SJSA1 (cell line): ENCODE results near the gene ZC3H12D. TPM values are rescaled to one million over a fixed set of nuclear protein-coding genes. Genes with fewer than 3 reads are reported as not detected.
"Not testable (repeated sequence)": the region's sequence is repeated elsewhere in the genome, so short reads cannot be mapped to it uniquely, and the experiment has no call there.

Source experiments
- DNase-seq, 2 experiments: peaks; one replicate each; pipeline ENCODE4 v3.0.0-alpha.2; 2015 to 2020; ENCODE audit warnings: low spot score in 2 of 2, low read depth in 1 of 2
- H3K27ac ChIP-seq: fragments of 250-450 bp; sonication (Bioruptor Pico); 2 replicates; pipeline ENCODE4 v1.5.1; 2020; ENCODE audit warnings: mild to moderate bottlenecking, moderate library complexity
- H3K27me3 ChIP-seq: fragments of 250-450 bp; sonication (Bioruptor Pico); replicated peaks from 2 replicates; pipeline ENCODE4 v1.5.1; 2020; ENCODE audit warnings: mild to moderate bottlenecking, moderate library complexity
- H3K36me3 ChIP-seq: fragments of 250-450 bp; sonication (Bioruptor Pico); 2 replicates; pipeline ENCODE4 v1.5.1; 2020; ENCODE audit warnings: mild to moderate bottlenecking
- H3K4me1 ChIP-seq: fragments of 250-450 bp; sonication (Bioruptor Pico); replicated peaks from 2 replicates; pipeline ENCODE4 v1.6.1; 2021; ENCODE audit warnings: mild to moderate bottlenecking
- H3K4me3 ChIP-seq: fragments of 250-450 bp; sonication (Bioruptor Pico); 2 replicates; pipeline ENCODE4 v1.5.1; 2020; ENCODE audit warnings: mild to moderate bottlenecking
- H3K9me3 ChIP-seq: fragments of 250-450 bp; sonication (Bioruptor Pico); replicated peaks from 2 replicates; pipeline ENCODE4 v1.5.1; 2020; ENCODE audit warnings: mild to moderate bottlenecking
- total RNA-seq: library from RNA; depleted of rRNA; stranded (reverse); fragments of >200 nt; shearing (Covaris generic); gene quantifications from 2 replicates; pipeline ENCODE4 v1.2.3, GENCODE V29; 2014

Gene ZC3H12D
- total RNA-seq, 1 experiment from 2014 or later, result not detected

GRCh38 chr6:149477544-149477943 is 7.3 kb downstream of the ZC3H12D start:
- H3K27me3 ChIP-seq, result no peaks in the 10 kb centered on the region
- H3K4me3 ChIP-seq, result no peak overlapping the region
- no peak for DNase-seq
- H3K27ac ChIP-seq, result no peak overlapping the region
- no peaks in the 10 kb centered on the region for H3K4me1 ChIP-seq
- H3K9me3 ChIP-seq, result no peaks in the 10 kb centered on the region
- no peaks in the 10 kb centered on the region for H3K36me3 ChIP-seq

- H3K27ac ChIP-seq, result no peak overlapping the region
- H3K36me3 ChIP-seq, result no peaks in the 10 kb centered on the region
- no peaks in the 10 kb centered on the region for H3K4me1 ChIP-seq
- DNase-seq, result no peak
- H3K4me3 ChIP-seq, result no peak overlapping the region
- H3K27me3 ChIP-seq, result no peaks in the 10 kb centered on the region
- no peaks in the 10 kb centered on the region for H3K9me3 ChIP-seq
Measured at GRCh38 chr6:149476789-149477455, 7.9 kb downstream of the ZC3H12D start.

- no peaks in the 10 kb centered on the region for H3K4me1 ChIP-seq
- no peak overlapping the region for H3K4me3 ChIP-seq
- H3K27ac ChIP-seq, result no peak overlapping the region
- no peaks in the 10 kb centered on the region for H3K9me3 ChIP-seq
- DNase-seq, result no peak
- no peaks in the 10 kb centered on the region for H3K36me3 ChIP-seq
- H3K27me3 ChIP-seq, result no peaks in the 10 kb centered on the region
Measured at GRCh38 chr6:149474108-149474935, 10.5 kb downstream of the ZC3H12D start.

GRCh38 chr6:149473080-149474052 is 11.4 kb downstream of the ZC3H12D start:
- Histone ChIP-seq H3K27ac (no peak overlapping the region), H3K36me3 (no peaks in the 10 kb centered on the region), H3K9me3 (no peaks in the 10 kb centered on the region), H3K4me3 (no peak overlapping the region), H3K27me3 (no peaks in the 10 kb centered on the region), H3K4me1 (no peaks in the 10 kb centered on the region)
- DNase-seq, result no peak

GRCh38 chr6:149472241-149472640 is 12.6 kb downstream of the ZC3H12D start:
- H3K4me3 ChIP-seq, result no peak overlapping the region
- no peak for DNase-seq
- no peak overlapping the region for H3K27ac ChIP-seq
- no peaks in the 10 kb centered on the region for H3K9me3 ChIP-seq
- H3K4me1 ChIP-seq, result no peaks in the 10 kb centered on the region
- H3K36me3 ChIP-seq, result no peaks in the 10 kb centered on the region
- no peaks in the 10 kb centered on the region for H3K27me3 ChIP-seq

GRCh38 chr6:149471801-149472200 is 13.0 kb downstream of the ZC3H12D start:
- Histone ChIP-seq H3K27me3 (no peaks in the 10 kb centered on the region), H3K36me3 (no peaks in the 10 kb centered on the region), H3K9me3 (no peaks in the 10 kb centered on the region), H3K4me3 (no peak overlapping the region), H3K4me1 (no peaks in the 10 kb centered on the region), H3K27ac (no peak overlapping the region)
- DNase-seq, result no peak

GRCh38 chr6:149470948-149471347 is 13.9 kb downstream of the ZC3H12D start:
- DNase-seq, result no peak
- no peak overlapping the region for H3K27ac ChIP-seq

GRCh38 chr6:149468179-149468578 is 16.6 kb downstream of the ZC3H12D start:
- Histone ChIP-seq H3K27ac (no peak overlapping the region), H3K9me3 (no peaks in the 10 kb centered on the region), H3K27me3 (no peaks in the 10 kb centered on the region), H3K4me3 (no peak overlapping the region), H3K36me3 (no peaks in the 10 kb centered on the region), H3K4me1 (no peaks in the 10 kb centered on the region)
- no peak for DNase-seq

More at GRCh38 chr6:149470948-149471347, 13.9 kb downstream of the ZC3H12D start:
- no peaks in the 10 kb centered on the region for H3K4me1 ChIP-seq
- H3K9me3 ChIP-seq, result no peaks in the 10 kb centered on the region
- H3K4me3 ChIP-seq, result no peak overlapping the region
- H3K27me3 ChIP-seq, result no peaks in the 10 kb centered on the region
- H3K36me3 ChIP-seq, result no peaks in the 10 kb centered on the region

- no peak for DNase-seq
- Histone ChIP-seq H3K4me1 (no peaks in the 10 kb centered on the region), H3K27me3 (no peaks in the 10 kb centered on the region), H3K4me3 (no peak overlapping the region), H3K9me3 (no peaks in the 10 kb centered on the region), H3K36me3 (no peaks in the 10 kb centered on the region), H3K27ac (no peak overlapping the region)
Measured at GRCh38 chr6:149467265-149467664, 17.5 kb downstream of the ZC3H12D start.

- no peaks in the 10 kb centered on the region for H3K36me3 ChIP-seq
- H3K4me3 ChIP-seq, result no peak overlapping the region
- H3K27me3 ChIP-seq, result no peaks in the 10 kb centered on the region
- DNase-seq, result no peak
- H3K4me1 ChIP-seq, result no peaks in the 10 kb centered on the region
- no peak overlapping the region for H3K27ac ChIP-seq
- H3K9me3 ChIP-seq, result no peaks in the 10 kb centered on the region
Measured at GRCh38 chr6:149464411-149464810, 20.4 kb downstream of the ZC3H12D start.

GRCh38 chr6:149463781-149464180 is 21.0 kb downstream of the ZC3H12D start:
- H3K27me3 ChIP-seq, result no peaks in the 10 kb centered on the region
- H3K9me3 ChIP-seq, result no peaks in the 10 kb centered on the region
- H3K36me3 ChIP-seq, result no peaks in the 10 kb centered on the region
- DNase-seq, result no peak
- H3K27ac ChIP-seq, result no peak overlapping the region
- H3K4me1 ChIP-seq, result no peaks in the 10 kb centered on the region
- H3K4me3 ChIP-seq, result no peak overlapping the region

- not testable (repeated sequence) for DNase-seq, H3K27ac ChIP-seq, H3K4me3 ChIP-seq, H3K9me3 ChIP-seq, H3K27me3 ChIP-seq, H3K4me1 ChIP-seq, H3K36me3 ChIP-seq
Measured at GRCh38 chr6:149462712-149463111, 22.1 kb downstream of the ZC3H12D start.

GRCh38 chr6:149461670-149462069 is 23.1 kb downstream of the ZC3H12D start:
- Histone ChIP-seq H3K27me3 (no peaks in the 10 kb centered on the region), H3K27ac (no peak overlapping the region), H3K4me1 (no peaks in the 10 kb centered on the region), H3K4me3 (no peak overlapping the region), H3K36me3 (no peaks in the 10 kb centered on the region), H3K9me3 (no peaks in the 10 kb centered on the region)
- DNase-seq, result no peak
